Neural crest cell (in vitro differentiated cells): Measurements from ENCODE around the gene ABITRAM. TPM values are rescaled to one million over a fixed set of nuclear protein-coding genes. Genes with fewer than 3 reads are reported as not detected.

Experiments used
- DNase-seq: peaks from one replicate; pipeline ENCODE4 v3.0.0; 2021; ENCODE audit warnings: low read depth, mixed read lengths, low spot score
- H3K27ac Mint-ChIP-seq: one replicate; pipeline ENCODE4 v1.8.0; 2021; ENCODE audit warnings: mild to moderate bottlenecking, mixed read lengths; ENCODE audit not compliant: unreplicated experiment
- H3K27me3 Mint-ChIP-seq: 2 replicates; pipeline ENCODE4 v1.8.0; 2021; ENCODE audit warnings: low read depth, mild to moderate bottlenecking, mixed read lengths
- H3K36me3 Mint-ChIP-seq: 2 replicates; pipeline ENCODE4 v1.8.0; 2021; ENCODE audit warnings: low read depth, mild to moderate bottlenecking, mixed read lengths
- H3K4me1 Mint-ChIP-seq: 2 replicates; pipeline ENCODE4 v1.8.0; 2021; ENCODE audit warnings: mixed read lengths
- H3K4me3 Mint-ChIP-seq: one replicate; pipeline ENCODE4 v1.8.0; 2021; ENCODE audit warnings: mild to moderate bottlenecking, mixed read lengths
- H3K9me3 Mint-ChIP-seq: 2 replicates; pipeline ENCODE4 v1.8.0; 2021; ENCODE audit warnings: mixed read lengths
- CTCF ChIP-seq: fragments of 200-600 bp; sonication (generic); conservative IDR thresholded peaks from 2 replicates; pipeline ENCODE4 v1.5.0; 2021; ENCODE audit warnings: antibody characterized with exemption, mild to moderate bottlenecking
- total RNA-seq: library from RNA; stranded (reverse); gene quantifications from 2 replicates; pipeline ENCODE4 v1.2.1, GENCODE V29; 2021

The ABITRAM gene
- total RNA-seq, 1 donor from 2014 or later = 14.1 TPM

- Mint-ChIP-seq H3K4me1 (no peaks in the 10 kb centered on the region), H3K9me3 (no peaks in the 10 kb centered on the region), H3K27me3 (no peaks in the 10 kb centered on the region), H3K4me3 (no peak overlapping the region), H3K27ac (no peak overlapping the region), H3K36me3 (peaks cover 20% of the 10 kb centered on the region)
- DNase-seq = no peak
- TF ChIP-seq CTCF = no peak
Observed at GRCh38 chr9:108904161-108904560, 30.0 kb upstream of the ABITRAM start.

DNA sequence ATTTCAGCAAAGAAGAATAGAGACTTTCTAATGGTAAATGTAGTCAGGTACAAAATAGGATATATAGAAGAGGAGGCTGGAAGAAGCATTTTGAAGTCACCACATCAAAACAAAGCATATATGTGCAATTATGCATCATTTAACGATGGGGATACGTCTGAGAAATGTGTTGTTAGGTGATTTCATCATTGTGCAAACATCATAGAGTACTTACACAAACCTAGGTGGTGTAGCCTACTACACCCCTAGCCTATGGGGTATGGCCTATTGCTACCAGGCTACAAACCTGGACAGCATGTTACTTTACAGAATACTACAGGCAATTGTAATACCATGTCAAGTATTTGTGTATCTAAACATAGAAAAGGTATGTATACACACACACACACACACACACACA is 28.7 kb upstream of the ABITRAM start:
- no peaks in the 10 kb centered on the region for H3K27me3 Mint-ChIP-seq
- H3K27ac Mint-ChIP-seq = no peak overlapping the region
- no peaks in the 10 kb centered on the region for H3K9me3 Mint-ChIP-seq
- H3K36me3 Mint-ChIP-seq = peaks cover 24% of the 10 kb centered on the region
- no peaks in the 10 kb centered on the region for H3K4me1 Mint-ChIP-seq
- TF ChIP-seq CTCF = no peak
- DNase-seq = no peak
- no peak overlapping the region for H3K4me3 Mint-ChIP-seq

- Mint-ChIP-seq H3K9me3 (no peaks in the 10 kb centered on the region), H3K4me1 (no peaks in the 10 kb centered on the region), H3K4me3 (no peak overlapping the region), H3K27ac (no peak overlapping the region), H3K27me3 (no peaks in the 10 kb centered on the region), H3K36me3 (peaks cover 20% of the 10 kb centered on the region)
- no peak for DNase-seq
- no peak for TF ChIP-seq CTCF
Observed at GRCh38 chr9:108910402-108910801, 23.8 kb upstream of the ABITRAM start.

DNA sequence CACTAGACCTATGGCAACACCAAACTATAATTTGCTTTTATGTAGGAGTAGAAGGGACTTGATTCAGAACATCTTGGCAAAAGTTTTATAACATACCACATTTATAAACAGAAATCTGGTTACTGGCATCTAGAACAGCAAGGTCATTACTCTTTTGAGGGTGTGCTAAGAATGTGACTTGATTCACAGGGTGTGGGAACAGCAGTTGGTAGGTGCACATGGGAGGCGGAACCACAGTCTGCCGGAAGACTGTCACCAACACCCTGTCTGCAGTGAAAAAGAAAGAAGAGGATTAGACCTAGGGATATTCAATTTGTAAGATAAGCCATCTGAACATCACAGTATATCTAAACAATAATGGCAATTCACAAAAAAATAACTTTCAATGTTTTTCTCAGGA is 23.3 kb upstream of the ABITRAM start:
- peaks cover 23% of the 10 kb centered on the region for H3K36me3 Mint-ChIP-seq
- no peaks in the 10 kb centered on the region for H3K27me3 Mint-ChIP-seq
- H3K27ac Mint-ChIP-seq = no peak overlapping the region
- H3K4me3 Mint-ChIP-seq = no peak overlapping the region
- no peaks in the 10 kb centered on the region for H3K4me1 Mint-ChIP-seq
- TF ChIP-seq CTCF = no peak
- DNase-seq = no peak
- no peaks in the 10 kb centered on the region for H3K9me3 Mint-ChIP-seq

GRCh38 chr9:108911820-108912219 is 22.4 kb upstream of the ABITRAM start:
- DNase-seq = no peak
- H3K4me3 Mint-ChIP-seq = no peak overlapping the region
- H3K27me3 Mint-ChIP-seq = no peaks in the 10 kb centered on the region
- H3K27ac Mint-ChIP-seq = no peak overlapping the region
- H3K9me3 Mint-ChIP-seq = no peaks in the 10 kb centered on the region
- H3K4me1 Mint-ChIP-seq = no peaks in the 10 kb centered on the region
- TF ChIP-seq CTCF = no peak
- peaks cover 23% of the 10 kb centered on the region for H3K36me3 Mint-ChIP-seq

GRCh38 chr9:108913391-108913790 is 20.8 kb upstream of the ABITRAM start:
- no peak overlapping the region for H3K4me3 Mint-ChIP-seq
- DNase-seq = no peak
- no peak overlapping the region for H3K27ac Mint-ChIP-seq
- H3K9me3 Mint-ChIP-seq = no peaks in the 10 kb centered on the region
- peaks cover 17% of the 10 kb centered on the region for H3K36me3 Mint-ChIP-seq
- H3K27me3 Mint-ChIP-seq = no peaks in the 10 kb centered on the region
- TF ChIP-seq CTCF = no peak
- no peaks in the 10 kb centered on the region for H3K4me1 Mint-ChIP-seq
